HG02840 (cell line): Measurements from ENCODE around the gene SYT8.

ENCODE experiments used
- ATAC-seq: cut with Tn5 transposase; IDR thresholded peaks from one replicate; pipeline ENCODE4 v1.9.1; 2021; ENCODE audit warnings: mild to moderate bottlenecking, moderate library complexity, moderate number of reproducible peaks; ENCODE audit not compliant: unreplicated experiment, low FRiP score

Gene SYT8

GRCh38 chr11:1843796-1844195, 9.0 kb downstream of the SYT8 start:
- no peak for ATAC-seq

DNA sequence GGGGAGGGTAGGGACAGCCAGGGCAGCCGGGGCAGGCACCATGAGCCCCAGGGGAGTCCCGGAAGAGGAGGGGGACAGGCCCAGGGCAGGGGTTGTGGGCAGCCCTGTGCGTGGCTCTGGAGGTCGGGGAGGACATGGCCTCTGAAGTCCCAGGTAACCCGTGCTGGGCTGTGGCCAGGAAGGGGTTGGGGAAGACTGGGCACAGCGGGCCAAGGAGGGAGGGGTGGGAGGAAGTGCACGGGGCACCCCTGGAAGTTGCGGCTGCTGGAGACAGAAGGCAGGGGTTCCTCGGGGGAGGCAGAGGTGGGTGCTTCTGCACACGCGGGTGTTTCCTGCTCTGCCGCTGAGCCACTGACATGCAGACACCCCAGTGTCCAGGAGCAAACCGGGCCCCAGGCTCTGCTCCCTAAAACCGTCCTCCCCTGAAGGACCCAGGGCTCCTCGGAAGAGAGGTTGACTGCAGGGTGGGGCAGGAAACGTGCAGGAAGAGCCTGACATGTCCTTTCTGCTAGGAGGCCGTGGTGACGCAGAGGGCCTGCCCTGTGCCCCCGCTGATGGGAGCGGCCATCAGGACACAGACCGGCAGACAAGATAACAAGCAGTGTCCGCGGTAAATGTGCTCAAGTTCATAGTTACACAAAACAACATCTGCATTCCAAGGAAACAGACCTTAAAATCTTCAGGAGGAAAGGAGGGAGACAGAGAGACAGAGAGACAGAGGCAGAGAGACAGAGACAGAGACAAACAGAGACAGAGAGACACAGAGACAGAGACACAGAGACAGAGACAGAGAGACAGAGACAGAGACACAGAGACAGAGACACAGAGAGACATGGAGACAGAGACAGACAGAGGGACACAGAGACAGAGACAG, 9.7 kb downstream of the SYT8 start:
- ATAC-seq: no peak

DNA sequence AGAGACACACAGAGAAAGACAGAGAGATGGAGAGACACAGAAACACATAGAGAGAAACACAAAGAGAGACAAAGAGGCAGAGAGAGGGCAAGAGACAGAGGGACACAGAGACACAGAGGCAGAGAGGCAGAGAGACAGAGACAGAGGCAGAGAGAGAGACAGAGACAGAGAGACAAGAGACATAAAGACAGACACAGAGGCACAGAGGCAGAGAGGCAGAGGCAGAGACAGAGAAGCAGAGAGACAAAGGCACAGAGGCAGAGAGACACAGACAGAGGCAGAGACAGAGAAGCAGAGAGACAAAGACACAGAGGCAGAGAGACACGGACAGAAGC, 10.3 kb downstream of the SYT8 start:
- ATAC-seq: no peak

DNA sequence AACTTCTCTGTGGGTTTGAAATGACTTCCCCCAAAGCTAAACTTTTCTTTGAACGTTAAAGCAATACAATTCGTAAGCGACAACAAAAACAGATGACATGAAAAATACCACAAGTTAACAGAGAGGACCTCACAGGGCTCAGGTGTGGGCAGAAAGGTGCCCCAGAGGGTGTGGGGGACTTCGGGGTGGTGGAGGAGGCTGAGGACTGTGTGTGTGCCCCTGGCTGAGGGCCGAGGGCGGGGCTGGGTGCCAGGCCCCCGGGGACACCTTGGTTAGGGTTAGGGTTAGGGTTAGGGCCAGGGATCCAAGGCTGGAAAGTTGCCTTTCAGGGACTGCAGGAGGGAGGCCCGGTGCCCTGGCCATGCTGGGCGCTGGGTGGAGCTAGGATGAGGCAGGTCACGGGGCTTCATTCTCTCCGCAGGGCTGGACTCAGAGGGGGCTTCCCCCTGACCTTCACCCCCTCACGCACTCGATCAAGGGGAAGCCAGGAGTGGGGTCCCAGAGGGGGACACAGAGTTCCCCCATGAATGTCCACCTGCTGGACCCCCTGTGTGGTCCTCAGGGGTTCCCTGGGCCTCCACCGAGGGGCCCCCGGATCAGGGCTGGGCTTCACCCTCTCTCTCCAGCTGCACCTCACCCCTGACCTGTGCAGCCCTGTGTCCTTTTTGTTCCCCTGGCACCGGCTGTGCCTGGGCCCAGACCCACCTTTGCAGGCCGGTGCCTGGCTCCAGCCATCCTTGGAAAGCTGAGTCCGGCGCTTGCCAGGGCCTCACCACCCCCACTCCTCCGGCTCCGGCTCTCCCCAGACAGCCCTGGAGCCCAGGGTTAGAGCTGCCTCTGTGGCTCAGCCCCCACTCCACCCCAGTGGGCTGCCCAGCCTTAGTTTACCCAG, 11.0 kb downstream of the SYT8 start:
- no peak for ATAC-seq

GRCh38 chr11:1846453-1846932, 11.7 kb downstream of the SYT8 start:
- no peak for ATAC-seq

DNA sequence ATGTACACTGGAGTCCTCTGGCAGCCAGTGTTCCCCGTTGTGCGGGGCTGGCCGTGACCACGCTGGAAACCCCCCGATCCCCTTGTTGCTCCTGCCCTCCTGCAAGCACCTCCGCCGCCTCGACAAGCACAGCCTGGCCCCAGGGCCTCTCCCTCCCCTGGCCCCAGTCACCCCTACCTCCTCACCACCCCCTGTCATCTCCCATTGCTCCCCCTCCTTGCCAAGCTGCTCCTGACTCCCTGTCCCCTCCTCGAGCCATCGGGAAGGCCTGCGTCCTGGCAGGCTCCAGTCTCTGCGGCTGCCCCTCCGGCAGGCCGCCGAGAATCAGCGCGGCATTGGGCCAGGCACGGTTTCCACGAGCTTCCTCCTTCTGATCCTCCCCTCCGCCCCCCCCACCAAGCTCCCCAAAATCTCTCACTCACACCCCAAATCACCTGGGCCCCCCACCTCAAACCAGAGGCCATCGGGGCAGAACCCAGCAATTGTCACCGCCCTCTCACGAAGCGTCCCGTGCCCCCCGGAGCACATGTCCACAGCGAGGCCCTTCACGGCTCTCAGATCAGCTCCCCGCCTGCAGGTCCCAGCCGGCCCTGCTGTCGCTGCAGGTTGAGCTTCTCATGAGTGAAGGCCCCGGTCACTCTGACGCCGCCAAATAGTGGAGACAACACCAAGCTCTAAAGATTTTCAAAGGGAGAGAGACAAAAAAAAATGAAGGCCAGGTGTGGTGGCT, 12.4 kb downstream of the SYT8 start:
- ATAC-seq: no peak

DNA sequence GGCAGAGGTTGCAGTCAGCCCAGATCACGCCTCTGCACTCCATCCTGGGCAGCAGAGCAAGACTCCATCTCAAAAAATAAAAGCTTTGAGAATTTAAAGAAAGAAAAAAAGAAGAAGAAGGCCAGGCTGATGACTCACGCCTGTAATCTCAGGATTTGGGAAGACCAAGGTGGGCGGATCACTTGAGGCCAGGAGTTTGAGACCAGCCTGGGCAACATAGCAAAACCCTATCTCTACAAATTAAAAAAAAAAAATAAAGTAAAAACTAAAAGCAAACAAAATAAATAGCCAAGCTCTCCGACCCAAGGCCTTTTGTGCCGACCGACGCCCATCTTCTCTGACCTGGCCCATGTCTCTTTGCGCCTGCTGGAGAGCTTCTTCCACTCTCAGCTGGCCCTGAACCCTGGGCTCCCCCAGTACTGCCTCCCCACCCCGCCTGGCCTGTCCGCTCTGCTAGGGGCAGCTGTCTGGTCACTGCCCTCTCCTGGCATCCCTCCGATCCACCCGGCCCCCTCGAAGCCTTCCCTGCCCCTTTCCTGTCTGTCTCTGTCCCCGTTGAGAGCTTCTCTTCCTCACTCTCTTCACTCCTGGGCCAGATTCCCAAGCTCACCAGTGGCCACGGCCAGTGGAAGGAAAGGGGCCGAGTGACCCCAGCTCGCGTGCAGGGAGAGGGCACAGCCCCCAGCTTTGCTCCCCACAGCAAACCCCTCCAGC, 13.3 kb downstream of the SYT8 start:
- no peak for ATAC-seq

GRCh38 chr11:1848640-1849430, 14.0 kb downstream of the SYT8 start:
- no peak for ATAC-seq

DNA sequence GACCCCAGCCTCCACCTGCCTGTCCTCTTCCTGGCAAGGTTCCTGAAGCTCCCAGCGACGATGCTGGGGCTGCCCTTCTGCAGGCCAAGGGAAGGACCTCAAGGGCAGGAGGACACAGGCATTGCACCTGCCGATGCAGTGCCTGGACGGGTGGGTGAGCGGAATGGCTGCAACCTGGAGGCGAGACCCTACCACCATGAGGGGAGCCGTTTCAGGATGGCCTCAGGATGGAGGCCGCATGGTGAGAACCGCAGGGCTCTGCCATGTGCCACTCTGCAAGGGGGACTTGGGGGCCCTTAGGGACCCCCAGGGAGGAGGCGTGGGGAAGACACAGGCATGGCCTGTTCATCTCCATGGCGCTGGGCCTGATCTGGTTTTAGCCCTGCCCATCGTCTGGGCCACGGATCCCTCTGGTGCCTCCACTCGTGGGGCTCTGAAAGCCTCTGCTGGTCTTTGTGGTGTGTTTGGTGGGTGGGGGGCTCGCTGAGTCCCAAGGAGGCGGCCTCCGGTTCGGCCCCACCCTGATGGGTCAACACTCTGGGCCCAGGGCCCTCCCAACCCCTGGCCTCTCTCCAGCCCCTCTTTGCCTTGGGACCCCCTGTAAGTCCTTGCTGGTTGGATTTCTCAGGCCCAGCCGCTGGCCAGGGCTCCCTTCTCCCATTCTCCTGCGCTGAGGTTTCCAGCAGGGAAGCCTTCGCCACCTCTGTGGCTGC, 16.8 kb downstream of the SYT8 start:
- no peak for ATAC-seq

- ATAC-seq: no peak
Measured at GRCh38 chr11:1852271-1852876, 17.6 kb downstream of the SYT8 start.

DNA sequence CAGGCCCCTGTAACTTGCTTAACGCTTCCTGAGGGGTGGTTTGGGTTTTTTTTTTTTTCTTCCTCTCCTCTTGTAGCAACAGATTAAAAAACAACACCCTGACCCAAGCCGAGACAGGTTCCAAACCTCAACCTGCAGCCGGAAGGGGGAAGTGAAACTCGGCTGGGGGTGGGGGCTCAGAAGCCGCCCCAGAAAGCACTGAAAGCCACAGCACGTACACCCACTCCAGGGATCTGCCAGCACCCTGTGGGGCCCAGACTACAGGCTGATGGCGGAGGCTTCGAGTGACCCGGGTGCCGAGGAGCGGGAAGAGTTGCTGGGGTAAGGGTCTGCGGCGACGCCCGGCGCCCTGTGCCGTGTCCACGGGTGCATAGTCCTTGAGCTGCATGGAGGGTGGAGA, 18.1 kb downstream of the SYT8 start, which contains the start of gene LSP1:
Gene LSP1, plus strand, starts transcription at position 208 of the 400 bp plus-strand sequence. Its CDS starts 61 bp downstream, at position 269.
- peak; percentile 46 for ATAC-seq

DNA sequence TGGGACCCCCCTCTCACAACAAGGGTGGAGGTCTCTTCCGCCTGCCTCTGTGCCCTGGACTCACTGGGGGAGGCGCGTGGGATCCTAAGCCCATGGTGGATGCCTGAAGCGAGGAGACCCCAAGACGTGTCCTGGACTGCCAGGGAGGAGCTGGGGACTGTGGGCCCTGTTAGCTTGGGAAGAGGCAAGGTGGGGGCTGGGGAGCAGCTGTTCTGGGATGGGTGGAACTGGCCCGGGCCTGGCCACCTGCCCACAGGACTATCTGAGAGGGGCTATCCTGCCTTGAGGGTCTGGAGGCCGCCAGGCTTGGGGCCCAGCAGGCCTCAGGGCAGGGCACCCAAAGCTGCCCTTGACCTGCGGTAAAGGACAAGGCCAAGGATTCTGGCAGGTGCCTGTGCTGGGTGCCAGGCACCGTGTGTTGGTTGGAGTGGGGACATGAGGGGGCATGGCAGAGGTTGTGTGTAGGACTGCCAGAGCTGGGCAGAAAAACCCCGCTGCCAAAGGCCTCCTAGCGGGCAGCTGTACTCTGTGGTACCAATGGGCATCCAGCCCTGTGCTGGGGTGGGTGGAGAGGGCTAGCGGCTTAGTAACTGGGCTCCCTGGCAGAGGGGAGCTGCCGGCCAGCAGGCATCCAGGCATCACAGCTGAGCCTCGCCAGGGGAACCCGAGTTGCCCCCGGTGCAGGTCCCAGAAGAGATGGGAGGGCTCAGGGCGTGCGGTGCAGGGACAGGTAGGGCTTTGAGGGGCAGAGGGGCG, 18.8 kb downstream of the SYT8 start:
- no peak for ATAC-seq

DNA sequence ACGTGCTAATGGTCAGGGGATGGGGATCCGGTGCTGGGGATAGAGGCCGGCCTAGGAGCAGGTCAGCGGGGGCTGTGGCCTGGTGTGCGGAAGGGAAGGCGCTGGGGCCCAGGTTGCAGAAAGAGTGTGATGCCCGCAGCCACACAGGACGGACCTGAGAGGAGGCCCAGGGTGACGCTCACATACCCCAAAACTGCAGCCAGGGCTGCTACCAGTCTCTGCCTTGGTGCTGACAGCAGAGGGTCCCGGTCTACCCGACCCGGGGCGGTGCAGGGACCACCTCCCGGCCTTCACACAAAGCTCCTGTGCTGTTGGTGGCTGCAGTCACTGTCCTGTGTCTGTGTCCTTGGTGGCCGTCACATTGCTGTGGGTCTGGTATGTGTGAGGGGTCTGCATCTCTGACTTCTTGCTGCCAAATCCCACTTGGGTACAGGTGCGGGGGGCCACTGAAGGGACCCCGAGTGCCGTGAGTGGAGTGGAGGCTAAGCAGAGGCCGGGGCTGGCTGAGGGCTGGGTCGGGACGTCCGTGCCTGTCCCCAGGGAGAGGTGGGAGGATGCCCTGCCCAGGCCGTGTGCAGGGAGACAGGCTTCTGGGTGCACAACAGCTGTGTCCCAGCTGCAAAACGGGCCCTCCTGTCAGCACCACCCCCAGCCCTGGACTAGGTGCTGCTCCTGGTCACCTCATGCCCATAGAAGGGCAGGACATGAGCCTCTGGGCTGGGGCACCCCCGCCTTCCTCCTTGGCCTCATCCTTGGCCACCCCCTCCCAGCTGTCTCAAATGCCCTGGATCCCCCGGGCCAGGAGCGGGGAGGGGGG, 19.6 kb downstream of the SYT8 start:
- peak; percentile 26 for ATAC-seq

DNA sequence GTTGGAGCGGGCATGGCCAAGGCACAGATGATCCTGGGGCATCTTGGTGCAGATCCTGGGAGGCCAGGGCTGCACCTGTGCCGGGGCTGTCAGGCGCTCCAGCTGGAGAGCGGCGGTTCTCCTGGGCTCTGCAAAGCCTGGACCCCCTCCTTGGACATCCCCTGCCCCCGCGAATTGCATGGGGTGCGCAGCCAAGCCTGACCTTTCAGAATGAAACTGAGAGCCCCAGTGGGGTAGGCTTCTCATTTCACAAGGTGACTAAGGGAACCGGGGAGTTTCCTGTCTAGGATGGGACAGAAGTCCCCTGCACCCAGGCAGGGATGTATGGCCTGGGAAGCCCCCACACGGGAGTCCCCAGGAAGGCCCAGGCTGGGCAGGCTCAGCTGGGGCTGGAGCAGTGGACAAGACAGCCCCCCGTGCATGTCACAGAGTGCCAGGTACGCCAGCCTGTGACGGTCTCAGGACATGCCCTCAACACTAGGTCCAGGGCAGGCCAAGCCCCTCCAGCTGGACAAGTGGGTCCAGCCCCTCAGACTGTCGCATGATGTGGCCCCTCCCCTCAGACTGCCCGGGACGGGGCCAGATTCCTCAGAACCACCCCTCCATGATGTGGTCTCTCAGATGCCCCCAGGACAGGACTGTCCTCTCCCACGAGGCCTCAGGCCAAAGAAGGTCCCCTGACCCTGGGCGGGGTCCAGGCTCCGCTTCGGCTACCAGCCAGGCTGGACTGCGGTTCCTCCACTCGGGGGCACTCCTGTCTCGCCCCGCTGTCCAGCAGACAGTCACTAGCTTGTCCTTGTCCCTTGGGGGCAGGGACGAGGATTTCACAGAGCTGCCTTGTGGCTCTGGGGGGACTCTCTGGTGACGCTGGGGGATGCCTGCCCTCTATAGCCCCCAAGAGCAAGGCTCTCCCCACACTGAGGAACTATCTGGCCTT, 20.4 kb downstream of the SYT8 start:
- peak; percentile 38 for ATAC-seq

DNA sequence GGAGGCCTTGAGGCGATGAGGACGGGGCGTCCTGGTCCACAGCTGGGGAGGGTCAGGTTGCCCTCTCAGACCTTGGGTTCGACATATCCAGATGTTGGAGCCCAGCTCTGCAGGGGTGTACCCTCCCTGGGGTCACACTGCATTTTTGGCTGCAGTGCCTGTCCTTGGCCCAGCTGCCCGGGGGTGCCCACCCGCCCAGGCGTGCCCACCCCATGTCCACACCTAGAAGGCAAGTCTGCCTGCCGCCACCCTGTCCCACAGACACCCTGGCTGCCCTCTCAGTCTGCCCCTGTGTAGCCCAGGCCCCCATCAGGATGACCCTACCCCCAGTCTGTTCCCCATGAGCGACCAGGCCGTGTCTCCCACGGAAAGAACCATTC, 21.1 kb downstream of the SYT8 start:
- no peak for ATAC-seq
